ENCODE results near the gene EP400.

The EP400 gene

DNA sequence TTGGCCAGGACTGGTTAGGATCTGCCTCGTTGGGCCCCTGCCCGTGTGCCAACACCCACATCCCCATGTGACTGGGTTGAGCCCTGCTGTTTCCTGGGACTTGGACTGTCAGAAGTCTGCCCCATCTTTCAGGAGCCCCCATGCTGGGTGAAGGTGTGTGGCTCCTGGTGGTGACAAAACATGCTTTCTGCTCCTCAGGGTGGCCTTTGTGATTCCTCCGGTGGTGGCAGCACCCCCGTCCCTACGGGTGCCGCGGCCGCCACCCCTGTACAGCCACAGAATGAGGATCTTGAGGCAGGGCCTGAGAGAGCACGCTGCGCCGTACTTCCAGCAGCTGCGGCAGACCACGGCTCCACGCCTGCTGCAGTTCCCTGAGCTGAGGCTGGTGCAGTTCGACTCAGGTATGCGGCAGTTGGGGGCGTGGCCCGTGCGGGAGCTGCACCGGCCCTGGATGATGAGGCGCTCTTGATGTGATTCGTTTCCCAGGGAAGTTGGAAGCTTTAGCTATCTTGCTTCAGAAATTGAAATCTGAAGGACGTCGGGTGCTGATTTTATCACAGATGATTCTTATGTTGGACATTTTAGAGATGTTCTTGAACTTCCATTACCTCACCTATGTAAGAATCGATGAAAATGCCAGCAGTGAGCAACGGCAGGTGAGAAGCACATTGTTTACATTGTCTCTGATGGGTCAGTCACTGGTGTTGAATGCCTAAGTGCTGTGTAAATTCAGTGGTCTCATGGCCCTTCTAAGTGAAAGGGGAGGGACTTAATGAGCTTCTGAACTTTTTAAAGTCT, 80.0 kb downstream of the EP400 start:
- no peak overlapping the region for H3K27ac ChIP-seq (ENCODE audit: low read depth, low read length, poor library complexity, severe bottlenecking)

GRCh38 chr12:132030367-132031038, 80.8 kb downstream of the EP400 start:
- TF ChIP-seq CTCF (IDR thresholded peaks at IDR 0.05; ENCODE audit: low read length) (no peak), EZH2 (IDR thresholded peaks at IDR 0.05; ENCODE audit: borderline replicate concordance, low read length) (no peak)
- no peaks in the 10 kb centered on the region for H3K27me3 ChIP-seq (ENCODE audit: insufficient read depth, low read length)
- H3K79me2 ChIP-seq (ENCODE audit: insufficient read depth, low read length): no peaks in the 10 kb centered on the region
- no peaks in the 10 kb centered on the region for H4K20me1 ChIP-seq (ENCODE audit: insufficient read depth, low read length)
- no peaks in the 10 kb centered on the region for H3K9me2 ChIP-seq (ENCODE audit: low read depth, low read length)
- no peak overlapping the region for H3K4me3 ChIP-seq (ENCODE audit: low read depth, low read length, poor library complexity, severe bottlenecking)
- H3K9me3 ChIP-seq (ENCODE audit: low read length): no peaks in the 10 kb centered on the region
- H3K27ac ChIP-seq (ENCODE audit: low read depth, low read length, poor library complexity, severe bottlenecking): no peak overlapping the region
- peaks cover 97% of the 10 kb centered on the region for H3K36me3 ChIP-seq (ENCODE audit: insufficient read depth, low read length)
- no peak overlapping the region for H3K4me2 ChIP-seq (ENCODE audit: low read length)
- no peak overlapping the region for H2AFZ ChIP-seq (ENCODE audit: low read length)
- no peaks in the 10 kb centered on the region for H3F3A ChIP-seq (ENCODE audit: insufficient read depth, low read length)
- no peaks in the 10 kb centered on the region for H3K4me1 ChIP-seq (ENCODE audit: insufficient read depth, low read length, severe bottlenecking)
- no peak overlapping the region for H3K9ac ChIP-seq (ENCODE audit: low read length)

More for the DNA sequence above, 80.0 kb downstream of the EP400 start:
- H2AFZ ChIP-seq (ENCODE audit: low read length): no peak overlapping the region
- H3K36me3 ChIP-seq (ENCODE audit: insufficient read depth, low read length): peaks cover 97% of the 10 kb centered on the region
- no peak overlapping the region for H3K4me2 ChIP-seq (ENCODE audit: low read length)
- no peak overlapping the region for H3K9ac ChIP-seq (ENCODE audit: low read length)
- H4K20me1 ChIP-seq (ENCODE audit: insufficient read depth, low read length): no peaks in the 10 kb centered on the region
- no peaks in the 10 kb centered on the region for H3K4me1 ChIP-seq (ENCODE audit: insufficient read depth, low read length, severe bottlenecking)
- TF ChIP-seq CTCF (IDR thresholded peaks at IDR 0.05; ENCODE audit: low read length): no peak
- TF ChIP-seq EZH2 (IDR thresholded peaks at IDR 0.05; ENCODE audit: borderline replicate concordance, low read length): no peak
- H3K9me3 ChIP-seq (ENCODE audit: low read length): no peaks in the 10 kb centered on the region
- H3K27me3 ChIP-seq (ENCODE audit: insufficient read depth, low read length): no peaks in the 10 kb centered on the region
- H3K4me3 ChIP-seq (ENCODE audit: low read depth, low read length, poor library complexity, severe bottlenecking): no peak overlapping the region
- no peaks in the 10 kb centered on the region for H3F3A ChIP-seq (ENCODE audit: insufficient read depth, low read length)
- no peaks in the 10 kb centered on the region for H3K9me2 ChIP-seq (ENCODE audit: low read depth, low read length)
- H3K79me2 ChIP-seq (ENCODE audit: insufficient read depth, low read length): no peaks in the 10 kb centered on the region

GRCh38 chr12:132033627-132034026, 83.9 kb downstream of the EP400 start:
- TF ChIP-seq CTCF (IDR thresholded peaks at IDR 0.05; ENCODE audit: low read length) (no peak), EZH2 (IDR thresholded peaks at IDR 0.05; ENCODE audit: borderline replicate concordance, low read length) (no peak)
- H3K4me2 ChIP-seq (ENCODE audit: low read length): no peak overlapping the region
- peaks cover 96% of the 10 kb centered on the region for H3K36me3 ChIP-seq (ENCODE audit: insufficient read depth, low read length)

More at GRCh38 chr12:132033627-132034026, 83.9 kb downstream of the EP400 start:
- no peaks in the 10 kb centered on the region for H3K79me2 ChIP-seq (ENCODE audit: insufficient read depth, low read length)
- no peak overlapping the region for H3K4me3 ChIP-seq (ENCODE audit: low read depth, low read length, poor library complexity, severe bottlenecking)
- H3K9ac ChIP-seq (ENCODE audit: low read length): no peak overlapping the region
- no peak overlapping the region for H2AFZ ChIP-seq (ENCODE audit: low read length)
- H3K27ac ChIP-seq (ENCODE audit: low read depth, low read length, poor library complexity, severe bottlenecking): no peak overlapping the region
- H3K9me3 ChIP-seq (ENCODE audit: low read length): no peaks in the 10 kb centered on the region
- H3K27me3 ChIP-seq (ENCODE audit: insufficient read depth, low read length): no peaks in the 10 kb centered on the region
- H3K4me1 ChIP-seq (ENCODE audit: insufficient read depth, low read length, severe bottlenecking): no peaks in the 10 kb centered on the region
- no peaks in the 10 kb centered on the region for H3F3A ChIP-seq (ENCODE audit: insufficient read depth, low read length)
- no peaks in the 10 kb centered on the region for H4K20me1 ChIP-seq (ENCODE audit: insufficient read depth, low read length)
- no peaks in the 10 kb centered on the region for H3K9me2 ChIP-seq (ENCODE audit: low read depth, low read length)
